Kidney epithelial cell (primary cell): Measurements from ENCODE around the gene FGFRL1. TPM values are rescaled to one million over a fixed set of nuclear protein-coding genes. Genes with fewer than 3 reads are reported as not detected.

Source experiments
- DNase-seq: peaks from one replicate; pipeline ENCODE4 v3.0.0-alpha.2; 2010; ENCODE audit warnings: low read depth
- H3K27me3 ChIP-seq: 2 replicates; pipeline ENCODE4 v1.6.0; 2011; ENCODE audit warnings: low read length; ENCODE audit not compliant: control insufficient read depth, insufficient read depth
- H3K36me3 ChIP-seq: 2 replicates; pipeline ENCODE4 v1.5.1; 2011; ENCODE audit warnings: low read length; ENCODE audit not compliant: control insufficient read depth, insufficient read depth
- H3K4me3 ChIP-seq: 2 replicates; pipeline ENCODE4 v1.5.1; 2011; ENCODE audit warnings: low read depth, mild to moderate bottlenecking, control low read depth, low read length
- CTCF ChIP-seq: IDR thresholded peaks from 2 replicates; pipeline ENCODE4 v1.5.1; 2011; ENCODE audit warnings: mild to moderate bottlenecking, moderate library complexity, low read length, control low read depth, inconsistent platforms; ENCODE audit not compliant: insufficient read depth, poor library complexity, severe bottlenecking
- total RNA-seq: library from RNA; depleted of rRNA; stranded (reverse); fragments of >200 nt; gene quantifications from 2 replicates; pipeline ENCODE4 v1.2.3, GENCODE V29; 2015

FGFRL1 gene
- total RNA-seq, 1 donor from 2014 or later = 39.2 TPM

DNA sequence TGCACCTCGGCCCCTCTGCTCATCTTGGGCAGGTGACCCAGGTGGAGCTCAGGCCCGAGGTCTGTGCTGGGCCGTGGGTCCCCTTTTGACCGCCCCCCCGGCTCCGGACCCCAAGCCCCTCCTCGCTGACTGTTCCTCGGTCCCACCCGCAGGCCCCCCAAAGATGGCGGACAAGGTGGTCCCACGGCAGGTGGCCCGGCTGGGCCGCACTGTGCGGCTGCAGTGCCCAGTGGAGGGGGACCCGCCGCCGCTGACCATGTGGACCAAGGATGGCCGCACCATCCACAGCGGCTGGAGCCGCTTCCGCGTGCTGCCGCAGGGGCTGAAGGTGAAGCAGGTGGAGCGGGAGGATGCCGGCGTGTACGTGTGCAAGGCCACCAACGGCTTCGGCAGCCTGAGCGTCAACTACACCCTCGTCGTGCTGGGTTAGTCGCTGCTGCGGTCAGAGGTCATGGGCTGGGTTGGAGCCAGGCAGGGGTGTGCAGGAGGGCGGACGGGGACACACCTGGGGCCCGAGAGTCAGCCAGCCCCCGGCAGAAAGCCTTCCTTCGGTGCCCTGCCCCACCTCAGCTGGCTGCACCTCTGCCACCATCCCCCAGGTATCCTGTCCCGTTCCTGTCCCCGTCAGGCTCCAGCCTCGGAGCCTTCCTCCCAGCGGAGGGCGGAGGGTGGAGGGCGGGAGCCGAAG is 10.8 kb downstream of the FGFRL1 start:
- Histone ChIP-seq H3K4me3 (no peak overlapping the region), H3K27me3 (no peaks in the 10 kb centered on the region), H3K36me3 (no peaks in the 10 kb centered on the region)
- no peak for DNase-seq
- TF ChIP-seq CTCF = no peak

- Histone ChIP-seq H3K4me3 (no peak overlapping the region), H3K27me3 (no peaks in the 10 kb centered on the region), H3K36me3 (no peaks in the 10 kb centered on the region)
- TF ChIP-seq CTCF = no peak
- no peak for DNase-seq
Measured at GRCh38 chr4:1022739-1023066, 11.3 kb downstream of the FGFRL1 start.

DNA sequence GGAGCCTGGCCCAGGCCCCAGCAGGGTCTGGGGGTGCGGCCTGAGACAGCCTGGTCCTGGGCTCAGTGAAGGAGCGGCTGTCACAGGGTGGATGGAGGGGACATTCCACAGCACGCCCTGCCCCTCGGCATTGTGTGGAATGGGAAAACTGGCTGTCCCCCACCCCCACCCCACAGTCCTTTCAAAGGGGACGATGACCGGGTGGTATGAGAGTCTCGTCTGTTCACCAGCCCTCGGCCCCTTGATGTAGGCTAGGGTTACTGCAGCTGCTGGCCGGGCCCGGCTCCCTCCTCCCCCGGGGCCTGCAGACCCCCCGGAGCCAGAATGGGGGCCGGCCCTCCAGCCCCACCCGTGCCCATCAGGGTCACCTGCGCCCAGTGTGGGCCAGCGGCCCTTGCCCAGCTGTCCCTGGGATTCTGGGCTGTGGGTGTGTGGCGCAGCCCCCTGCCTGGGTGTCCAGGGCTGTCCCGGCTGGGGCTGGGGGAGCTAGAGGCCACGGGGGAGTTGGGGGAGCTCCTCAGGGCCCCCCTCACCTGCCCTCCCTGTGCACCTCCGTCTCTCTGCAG is 11.7 kb downstream of the FGFRL1 start:
- Histone ChIP-seq H3K4me3 (no peak overlapping the region), H3K36me3 (no peaks in the 10 kb centered on the region), H3K27me3 (peaks cover 4% of the 10 kb centered on the region)
- DNase-seq = no peak
- no peak for TF ChIP-seq CTCF

- no peak overlapping the region for H3K4me3 ChIP-seq
- no peak for DNase-seq
- H3K36me3 ChIP-seq = no peaks in the 10 kb centered on the region
- TF ChIP-seq CTCF = no peak
- H3K27me3 ChIP-seq = peaks cover 13% of the 10 kb centered on the region
Measured at GRCh38 chr4:1023895-1024740, 12.7 kb downstream of the FGFRL1 start.

- no peak overlapping the region for H3K4me3 ChIP-seq
Measured at GRCh38 chr4:1024882-1025545, 13.6 kb downstream of the FGFRL1 start.

More at GRCh38 chr4:1024882-1025545, 13.6 kb downstream of the FGFRL1 start:
- no peaks in the 10 kb centered on the region for H3K36me3 ChIP-seq
- no peak for DNase-seq
- H3K27me3 ChIP-seq = peaks cover 21% of the 10 kb centered on the region
- TF ChIP-seq CTCF = no peak
